Fibroblast of lung (primary cell): ENCODE measurements around the gene ARL15.

Source experiments
- EZH2 ChIP-seq: IDR thresholded peaks from 2 replicates; pipeline ENCODE4 v1.5.1; 2012; ENCODE audit warnings: low read length, control low read depth, mild to moderate bottlenecking; ENCODE audit errors: missing control alignments
- TF ChIP-seq, protein P1 (sequence below), 2 donors: IDR thresholded peaks in 1 of 2; conservative IDR thresholded peaks in 1 of 2; 1 replicate in 1 of 2; 2 replicates in 1 of 2; pipeline ENCODE4 v1.5.1; 2011 to 2012; ENCODE audit warnings: low read length in 2 of 2, control low read depth in 1 of 2, inconsistent platforms in 1 of 2, low read depth in 1 of 2, mild to moderate bottlenecking in 1 of 2

DNA sequence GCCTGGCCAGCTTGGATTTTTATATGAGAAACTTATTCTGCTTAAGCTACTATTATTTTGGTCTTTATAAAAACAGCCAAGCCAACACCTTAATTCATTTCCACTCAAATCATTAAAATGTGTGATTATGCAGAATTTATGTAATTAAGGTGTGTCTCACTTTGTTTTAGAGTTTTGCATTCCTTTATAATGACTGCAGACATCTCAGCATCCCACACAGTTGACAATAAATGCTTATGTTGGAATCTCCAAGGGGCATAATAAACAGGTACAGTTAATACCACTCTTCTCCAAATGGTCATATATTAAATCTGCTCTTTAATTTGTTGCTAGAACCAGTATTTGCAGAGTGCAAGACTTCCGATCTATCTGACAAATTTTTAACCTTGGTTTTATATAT lies 34.3 kb downstream of the ARL15 start:
- TF ChIP-seq, protein P1, sequence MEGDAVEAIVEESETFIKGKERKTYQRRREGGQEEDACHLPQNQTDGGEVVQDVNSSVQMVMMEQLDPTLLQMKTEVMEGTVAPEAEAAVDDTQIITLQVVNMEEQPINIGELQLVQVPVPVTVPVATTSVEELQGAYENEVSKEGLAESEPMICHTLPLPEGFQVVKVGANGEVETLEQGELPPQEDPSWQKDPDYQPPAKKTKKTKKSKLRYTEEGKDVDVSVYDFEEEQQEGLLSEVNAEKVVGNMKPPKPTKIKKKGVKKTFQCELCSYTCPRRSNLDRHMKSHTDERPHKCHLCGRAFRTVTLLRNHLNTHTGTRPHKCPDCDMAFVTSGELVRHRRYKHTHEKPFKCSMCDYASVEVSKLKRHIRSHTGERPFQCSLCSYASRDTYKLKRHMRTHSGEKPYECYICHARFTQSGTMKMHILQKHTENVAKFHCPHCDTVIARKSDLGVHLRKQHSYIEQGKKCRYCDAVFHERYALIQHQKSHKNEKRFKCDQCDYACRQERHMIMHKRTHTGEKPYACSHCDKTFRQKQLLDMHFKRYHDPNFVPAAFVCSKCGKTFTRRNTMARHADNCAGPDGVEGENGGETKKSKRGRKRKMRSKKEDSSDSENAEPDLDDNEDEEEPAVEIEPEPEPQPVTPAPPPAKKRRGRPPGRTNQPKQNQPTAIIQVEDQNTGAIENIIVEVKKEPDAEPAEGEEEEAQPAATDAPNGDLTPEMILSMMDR (conservative IDR thresholded peaks at IDR 0.05 in 1 of 2, IDR thresholded peaks at IDR 0.05 in 1 of 2; ENCODE audit: low read depth in 1 of 2, low read length in 2 of 2) = no peak
- TF ChIP-seq EZH2 = no peak
